GM23248 (cell line): ENCODE data around the gene PRSS50.

Source experiments
- EZH2 ChIP-seq: fragments of 200-600 bp; sonication (generic); IDR thresholded peaks from 2 replicates; pipeline ENCODE4 v1.6.1; 2018; ENCODE audit warnings: antibody characterized with exemption, mild to moderate bottlenecking; ENCODE audit not compliant: insufficient read depth, poor library complexity, severe bottlenecking
- EZH2phosphoT487 ChIP-seq: fragments of 200-600 bp; sonication (generic); IDR thresholded peaks from 2 replicates; pipeline ENCODE4 v1.6.1; 2018; ENCODE audit warnings: antibody characterized with exemption, moderate library complexity, mild to moderate bottlenecking, low read depth; ENCODE audit not compliant: insufficient read depth

DNA sequence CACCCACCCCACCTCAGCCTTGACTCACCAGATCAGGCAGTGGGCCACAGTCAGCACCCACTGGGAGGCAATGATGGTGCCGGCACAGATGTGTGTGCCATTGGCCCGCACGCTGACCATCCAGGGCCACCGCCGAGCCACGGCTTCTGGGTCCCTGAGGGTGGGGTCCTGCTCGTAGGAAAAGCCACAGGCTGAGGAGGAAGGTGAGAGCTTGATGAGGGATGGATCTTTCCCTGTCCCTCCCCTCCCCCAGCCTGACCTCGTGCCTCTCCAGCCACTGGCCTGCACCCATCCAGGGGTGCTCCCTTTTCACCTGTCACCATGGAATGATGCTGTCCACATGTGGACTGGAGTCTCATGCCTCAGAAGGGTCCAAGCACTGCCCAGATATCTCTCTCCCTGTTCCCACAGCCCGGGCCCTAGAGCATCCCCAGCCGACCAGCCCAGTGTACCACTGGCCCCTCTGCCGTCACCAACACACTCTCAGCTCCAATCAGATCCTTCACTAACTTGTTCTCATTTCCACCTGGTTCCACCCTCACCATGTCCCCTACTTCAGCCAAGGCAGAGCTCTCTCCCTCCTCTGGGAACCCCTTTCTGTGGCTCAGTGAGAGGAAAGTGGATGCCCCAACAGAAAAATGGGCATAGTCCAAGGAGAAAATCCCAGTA is 2.0 kb downstream of the PRSS50 start:
- TF ChIP-seq EZH2phosphoT487: no peak
- TF ChIP-seq EZH2: no peak
